SK-N-SH treated with all-trans-retinoic acid at 6 μM for 48 hours (cell line): ENCODE data around the gene PLXNA3.

ENCODE experiments used
- ATAC-seq: fragments of 200-7000 bp; cut with Tn5 transposase; 3 replicates; pipeline ENCODE4 v1.9.1; 2020; ENCODE audit warnings: mild to moderate bottlenecking, moderate library complexity
- BACH2 ChIP-seq: fragments of 250-450 bp; sonication (Bioruptor Pico); IDR thresholded peaks from 2 replicates; pipeline ENCODE4 v1.9.0; 2021; ENCODE audit warnings: mild to moderate bottlenecking, borderline replicate concordance
- CSDC2 ChIP-seq: fragments of 250-450 bp; sonication (Bioruptor Pico); IDR thresholded peaks from 2 replicates; pipeline ENCODE4 v1.5.0; 2020; ENCODE audit warnings: mild to moderate bottlenecking, moderate library complexity
- CSRNP3 ChIP-seq: fragments of 250-450 bp; sonication (Bioruptor Pico); IDR thresholded peaks from 2 replicates; pipeline ENCODE4 v1.5.1; 2021; ENCODE audit warnings: mild to moderate bottlenecking, moderate library complexity
- ESRRG ChIP-seq: fragments of 250-450 bp; sonication (Bioruptor Pico); IDR thresholded peaks from 2 replicates; pipeline ENCODE4 v1.6.1; 2021; ENCODE audit warnings: mild to moderate bottlenecking
- GLIS3 ChIP-seq: fragments of 250-450 bp; sonication (Bioruptor Pico); IDR thresholded peaks from 2 replicates; pipeline ENCODE4 v1.5.0; 2020; ENCODE audit warnings: mild to moderate bottlenecking, moderate library complexity
- PATZ1 ChIP-seq: fragments of 250-450 bp; sonication (Bioruptor Pico); IDR thresholded peaks from 2 replicates; pipeline ENCODE4 v1.8.0; 2020; ENCODE audit warnings: mild to moderate bottlenecking, moderate library complexity, borderline replicate concordance
- POU6F1 ChIP-seq: fragments of 250-450 bp; sonication (Bioruptor Pico); IDR thresholded peaks from 2 replicates; pipeline ENCODE4 v1.8.0; 2021; ENCODE audit warnings: low read depth, mild to moderate bottlenecking, moderate library complexity, borderline replicate concordance
- RARB ChIP-seq: fragments of 250-450 bp; sonication (Bioruptor Pico); IDR thresholded peaks from 2 replicates; pipeline ENCODE4 v1.8.0; 2021; ENCODE audit warnings: mild to moderate bottlenecking, moderate library complexity
- TCF4 ChIP-seq: fragments of 250-450 bp; sonication (Bioruptor Pico); IDR thresholded peaks from 2 replicates; pipeline ENCODE4 v1.8.0; 2021; ENCODE audit warnings: mild to moderate bottlenecking, moderate library complexity, borderline replicate concordance
- TOX ChIP-seq: fragments of 250-450 bp; sonication (Bioruptor Pico); IDR thresholded peaks from 2 replicates; pipeline ENCODE4 v1.8.0; 2021; ENCODE audit warnings: mild to moderate bottlenecking, moderate library complexity, borderline replicate concordance
- TSHZ2 ChIP-seq: fragments of 250-450 bp; sonication (Bioruptor Pico); IDR thresholded peaks from 2 replicates; pipeline ENCODE4 v1.5.0; 2020; ENCODE audit warnings: mild to moderate bottlenecking, moderate library complexity
- ZC3H10 ChIP-seq: fragments of 250-450 bp; sonication (Bioruptor Pico); IDR thresholded peaks from 2 replicates; pipeline ENCODE4 v1.5.1; 2021; ENCODE audit warnings: mild to moderate bottlenecking, moderate library complexity
- ZFP3 ChIP-seq: fragments of 250-450 bp; sonication (Bioruptor Pico); IDR thresholded peaks from 2 replicates; pipeline ENCODE4 v1.5.0; 2020; ENCODE audit warnings: mild to moderate bottlenecking, moderate library complexity
- ZFP30 ChIP-seq: fragments of 450-650 bp; formaldehyde crosslinking; IDR thresholded peaks from 2 replicates; pipeline ENCODE4 v1.5.0; 2022; ENCODE audit warnings: mild to moderate bottlenecking, moderate library complexity
- ZNF565 ChIP-seq: fragments of 450-650 bp; formaldehyde crosslinking; conservative IDR thresholded peaks from 2 replicates; pipeline ENCODE4 v1.5.0; 2020; ENCODE audit warnings: low read depth, mild to moderate bottlenecking, moderate library complexity
- ZNF8 ChIP-seq: fragments of 450-650 bp; formaldehyde crosslinking; IDR thresholded peaks from 2 replicates; pipeline ENCODE4 v1.5.0; 2020; ENCODE audit warnings: mild to moderate bottlenecking, moderate library complexity

PLXNA3 gene

GRCh38 chrX:154516656-154517100 lies 58.6 kb downstream of the PLXNA3 start:
- TF ChIP-seq CSRNP3 (CRISPR knock-in tag) (no peak), ZFP3 (CRISPR knock-in tag) (no peak), ZNF565 (CRISPR knock-in tag) (no peak), RARB (CRISPR knock-in tag) (no peak), CSDC2 (CRISPR knock-in tag) (no peak), TCF4 (CRISPR knock-in tag) (peak; percentile 26; the same call in 1 of the 2 replicates)
- ATAC-seq: peak; percentile 17

GRCh38 chrX:154517101-154517781 lies 59.2 kb downstream of the PLXNA3 start:
- ATAC-seq: no peak

GRCh38 chrX:154519389-154519788 lies 61.3 kb downstream of the PLXNA3 start:
- ATAC-seq: no peak
- TF ChIP-seq ZC3H10 (CRISPR knock-in tag) (no peak), POU6F1 (CRISPR knock-in tag) (no peak), TOX (CRISPR knock-in tag) (no peak), ESRRG (CRISPR knock-in tag) (no peak), GLIS3 (CRISPR knock-in tag) (no peak), TCF4 (CRISPR knock-in tag) (no peak), ZFP3 (CRISPR knock-in tag) (no peak), CSRNP3 (CRISPR knock-in tag) (no peak), RARB (CRISPR knock-in tag) (no peak), ZNF565 (CRISPR knock-in tag) (no peak), BACH2 (CRISPR knock-in tag) (no peak), PATZ1 (no peak), ZFP30 (CRISPR knock-in tag) (no peak)

More at GRCh38 chrX:154517101-154517781, 59.2 kb downstream of the PLXNA3 start:
- TF ChIP-seq ZNF8 (CRISPR knock-in tag) (no peak), CSRNP3 (CRISPR knock-in tag) (no peak), TSHZ2 (CRISPR knock-in tag) (no peak), ZFP30 (CRISPR knock-in tag) (no peak), POU6F1 (CRISPR knock-in tag) (no peak)
